Large intestine (tissue), 3 donors: ENCODE results near the gene EVC. TPM values are rescaled to one million over a fixed set of nuclear protein-coding genes. Genes with fewer than 3 reads are reported as not detected.

ENCODE experiments used
- DNase-seq, 2 donors: peaks; one replicate each; pipeline versions ENCODE4 v3.0.0 to v3.0.0-alpha.2; 2013
- H3K27ac ChIP-seq: one replicate; pipeline ENCODE4 v1.5.1; 2013; ENCODE audit warnings: low read length
- H3K27me3 ChIP-seq: 2 replicates; pipeline ENCODE4 v1.6.1; 2013; ENCODE audit warnings: low read length; ENCODE audit not compliant: control insufficient read depth, insufficient read depth
- H3K36me3 ChIP-seq: 2 replicates; pipeline ENCODE4 v1.6.1; 2013; ENCODE audit warnings: low read length; ENCODE audit not compliant: control insufficient read depth, insufficient read depth
- H3K4me1 ChIP-seq: one replicate; pipeline ENCODE4 v1.6.1; 2013; ENCODE audit warnings: low read length; ENCODE audit not compliant: control insufficient read depth, insufficient read depth
- H3K4me3 ChIP-seq: one replicate; pipeline ENCODE4 v1.5.1; 2013; ENCODE audit warnings: low read length
- H3K9me3 ChIP-seq: one replicate; pipeline ENCODE4 v1.6.1; 2013; ENCODE audit warnings: mild to moderate bottlenecking, low read depth, low read length, moderate library complexity; ENCODE audit not compliant: control insufficient read depth
- WGBS: methylation state at CpG from one replicate; pipeline ENCODE4 v1.1.5; 2013; ENCODE audit warnings: low lambda C conversion rate; ENCODE audit not compliant: insufficient coverage; 5-methylcytosine and 5-hydroxymethylcytosine counted together
- polyA plus RNA-seq: library from polyadenylated mRNA; unstranded; fragments of 120-200 nt; gene quantifications from one replicate; pipeline ENCODE4 v1.2.1, GENCODE V29; 2013

The EVC gene
- polyA plus RNA-seq, 1 donor, result 4.6 TPM

- no CpG with 5 or more reads among the region's 41 CpGs for WGBS
- peaks cover 54% of the 10 kb centered on the region for H3K27me3 ChIP-seq
These were observed 3.1 kb upstream of the EVC start for GRCh38 chr4:5707778-5708448.

GRCh38 chr4:5708449-5709206, 2.4 kb upstream of the EVC start, which contains the start of gene EVC2:
Gene EVC2, minus strand, starts transcription at chr4:5708559. Its CDS starts 46 bp downstream, at chr4:5708513.
- H3K27me3 ChIP-seq, result peaks cover 54% of the 10 kb centered on the region
- H3K4me1 ChIP-seq, result peaks cover 4% of the 10 kb centered on the region
- peak within 1 kb of the TSS; percentile 35 for H3K4me3 ChIP-seq

More at GRCh38 chr4:5707778-5708448, 3.1 kb upstream of the EVC start:
- Histone ChIP-seq H3K27ac (no peak overlapping the region), H3K36me3 (no peaks in the 10 kb centered on the region), H3K9me3 (no peaks in the 10 kb centered on the region), H3K4me3 (peak overlapping the region; percentile 35), H3K4me1 (peaks cover 4% of the 10 kb centered on the region)
- peak in 1 of 2 donors; percentile 18 for DNase-seq

DNA sequence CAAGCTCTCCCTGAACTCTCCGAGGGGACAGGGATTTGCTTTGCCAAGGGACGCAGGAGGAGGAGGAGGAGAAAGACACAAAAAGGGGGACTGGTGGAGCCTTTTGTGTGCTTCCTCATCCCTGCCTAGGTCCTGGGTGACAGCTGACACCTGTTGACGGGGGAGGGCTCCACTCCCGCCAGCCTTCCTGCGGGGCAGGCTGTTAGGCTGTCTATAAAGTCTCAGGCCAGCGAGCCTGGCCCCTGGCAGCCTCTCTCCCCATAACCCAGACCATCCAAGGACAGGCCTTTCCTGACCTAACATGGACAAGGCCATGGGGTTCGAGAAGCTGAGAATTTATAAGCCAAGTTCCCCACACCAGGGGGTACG, 1.8 kb upstream of the EVC start:
- no CpG with 5 or more reads among the region's 8 CpGs for WGBS
- H3K9me3 ChIP-seq, result no peaks in the 10 kb centered on the region
- H3K4me3 ChIP-seq, result no peak overlapping the region
- no peaks in the 10 kb centered on the region for H3K36me3 ChIP-seq
- H3K27me3 ChIP-seq, result peaks cover 54% of the 10 kb centered on the region
- H3K27ac ChIP-seq, result no peak overlapping the region
- H3K4me1 ChIP-seq, result peaks cover 4% of the 10 kb centered on the region
- DNase-seq, result no peak

More at GRCh38 chr4:5708449-5709206, 2.4 kb upstream of the EVC start, which contains the start of gene EVC2:
- H3K36me3 ChIP-seq, result no peaks in the 10 kb centered on the region
- no peaks in the 10 kb centered on the region for H3K9me3 ChIP-seq
- no peak within 1 kb of the TSS for H3K27ac ChIP-seq
- no CpG with 5 or more reads among the region's 57 CpGs for WGBS
- peak in 1 of 2 donors; percentile 29 for DNase-seq

DNA sequence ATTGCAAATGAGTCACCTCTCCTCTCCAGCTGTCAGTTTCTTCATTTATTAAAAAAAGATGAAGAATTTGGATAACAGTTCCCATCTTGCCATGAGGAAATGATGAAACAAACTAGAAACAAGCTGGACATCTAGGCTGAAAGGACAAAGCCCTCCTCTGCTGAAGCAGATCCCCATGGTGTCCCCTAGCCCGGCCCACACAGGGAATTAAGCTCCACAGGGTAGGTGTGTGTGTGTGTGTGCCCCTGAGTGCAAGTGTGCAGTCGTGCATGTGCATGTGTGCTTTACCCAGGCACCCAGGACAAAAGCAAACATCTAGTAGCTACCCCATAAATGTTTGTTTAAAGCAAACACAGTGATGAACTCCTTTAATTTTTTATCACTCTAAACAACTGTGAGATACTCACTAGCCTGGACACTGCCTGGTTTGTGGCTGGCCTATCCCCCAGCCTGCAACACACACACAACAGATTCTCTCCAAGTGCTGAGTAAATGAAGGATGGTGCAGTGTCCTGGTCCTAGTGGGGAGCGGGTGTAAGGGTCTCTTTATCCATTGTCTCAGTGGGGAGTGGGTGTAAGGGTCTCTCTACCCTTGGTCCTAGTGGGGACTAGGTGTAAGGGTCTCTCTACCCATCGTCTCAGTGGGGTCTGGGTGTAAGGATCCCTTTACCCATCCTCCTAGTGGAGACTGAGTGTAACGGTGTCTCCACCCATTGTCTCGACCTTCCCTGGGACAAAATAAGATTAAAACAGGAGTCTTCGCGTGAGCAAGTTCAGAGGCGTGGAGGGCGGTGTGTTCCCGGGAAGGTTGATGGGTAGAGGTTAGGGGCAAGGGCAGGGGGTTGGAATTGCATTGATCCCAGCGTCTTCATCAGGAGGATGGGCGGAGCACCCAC, 688 bp upstream of the EVC start:
- Histone ChIP-seq H3K9me3 (no peaks in the 10 kb centered on the region), H3K4me3 (peak overlapping the region; percentile 31), H3K27me3 (peaks cover 54% of the 10 kb centered on the region), H3K36me3 (no peaks in the 10 kb centered on the region), H3K27ac (no peak overlapping the region), H3K4me1 (peaks cover 4% of the 10 kb centered on the region)
- no peak for DNase-seq
- WGBS, result 0% methylated on average over 3 of the region's 13 CpGs

GRCh38 chr4:5711479-5712184, 631 bp downstream of the EVC start:
- H3K36me3 ChIP-seq, result no peaks in the 10 kb centered on the region
- H3K4me1 ChIP-seq, result peaks cover 4% of the 10 kb centered on the region
- H3K9me3 ChIP-seq, result no peaks in the 10 kb centered on the region
- H3K27ac ChIP-seq, result no peak overlapping the region
- peak in 1 of 2 donors; percentile 36 for DNase-seq
- H3K4me3 ChIP-seq, result peak overlapping the region; percentile 35
- 50% methylated on average over 2 of the region's 52 CpGs for whole genome bisulfite sequencing
- H3K27me3 ChIP-seq, result peaks cover 51% of the 10 kb centered on the region

DNA sequence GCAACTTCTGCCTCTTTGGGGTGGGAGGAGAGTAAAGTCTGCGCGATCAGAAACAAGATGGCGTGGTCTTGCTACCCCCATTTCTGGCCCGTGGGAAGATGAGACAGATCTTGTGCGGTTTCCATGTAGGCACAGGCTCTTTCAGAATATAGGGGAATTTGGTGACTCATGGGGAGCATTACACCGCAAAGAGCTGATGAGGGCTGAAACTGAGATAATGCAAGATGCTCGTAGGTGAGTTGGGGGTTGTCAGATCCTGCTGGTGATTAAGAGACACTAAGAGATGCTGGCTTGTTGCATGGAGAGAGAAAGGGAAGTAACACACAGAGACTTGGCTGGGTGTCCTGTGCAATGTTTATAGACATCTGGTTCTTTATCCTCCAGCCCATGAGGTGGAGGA, 1.5 kb downstream of the EVC start:
- H3K36me3 ChIP-seq, result no peaks in the 10 kb centered on the region

GRCh38 chr4:5712931-5713330, 1.9 kb downstream of the EVC start:
- no peaks in the 10 kb centered on the region for H3K4me1 ChIP-seq
- no peak overlapping the region for H3K4me3 ChIP-seq
- WGBS, result no CpG with 5 or more reads among the region's 3 CpGs
- no peaks in the 10 kb centered on the region for H3K9me3 ChIP-seq
- H3K27me3 ChIP-seq, result peaks cover 38% of the 10 kb centered on the region
- no peak for DNase-seq
- no peaks in the 10 kb centered on the region for H3K36me3 ChIP-seq
- no peak overlapping the region for H3K27ac ChIP-seq

More for the DNA sequence above, 1.5 kb downstream of the EVC start:
- Histone ChIP-seq H3K27me3 (peaks cover 42% of the 10 kb centered on the region), H3K27ac (no peak overlapping the region), H3K9me3 (no peaks in the 10 kb centered on the region), H3K4me1 (peaks cover 3% of the 10 kb centered on the region), H3K4me3 (no peak overlapping the region)
- DNase-seq, result no peak
- WGBS, result no CpG with 5 or more reads among the region's 7 CpGs

DNA sequence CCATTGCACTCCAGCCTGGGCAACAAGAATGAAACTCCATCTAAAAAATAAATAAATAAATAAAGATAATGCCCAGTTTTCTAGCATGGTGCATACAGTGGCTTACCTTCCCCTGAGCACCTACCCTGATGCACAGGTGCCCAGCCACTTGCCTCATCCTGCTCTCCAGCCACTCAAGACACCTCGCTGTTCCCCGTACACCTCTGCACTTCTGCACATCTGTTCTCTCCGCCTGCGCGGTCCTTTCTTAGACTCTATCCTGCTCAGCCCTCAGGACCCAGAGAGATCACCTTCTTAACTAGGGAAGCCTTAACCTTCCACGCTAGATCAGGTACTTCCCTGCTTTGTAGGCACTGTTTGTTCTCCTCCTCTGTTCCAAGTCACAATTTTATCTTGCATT, 2.9 kb downstream of the EVC start:
- no peaks in the 10 kb centered on the region for H3K4me1 ChIP-seq
- H3K9me3 ChIP-seq, result no peaks in the 10 kb centered on the region
- 0% methylated on average over 1 of the region's 6 CpGs for WGBS
- no peak overlapping the region for H3K4me3 ChIP-seq
- no peak overlapping the region for H3K27ac ChIP-seq
- H3K27me3 ChIP-seq, result peaks cover 29% of the 10 kb centered on the region
- H3K36me3 ChIP-seq, result no peaks in the 10 kb centered on the region
- DNase-seq, result no peak

DNA sequence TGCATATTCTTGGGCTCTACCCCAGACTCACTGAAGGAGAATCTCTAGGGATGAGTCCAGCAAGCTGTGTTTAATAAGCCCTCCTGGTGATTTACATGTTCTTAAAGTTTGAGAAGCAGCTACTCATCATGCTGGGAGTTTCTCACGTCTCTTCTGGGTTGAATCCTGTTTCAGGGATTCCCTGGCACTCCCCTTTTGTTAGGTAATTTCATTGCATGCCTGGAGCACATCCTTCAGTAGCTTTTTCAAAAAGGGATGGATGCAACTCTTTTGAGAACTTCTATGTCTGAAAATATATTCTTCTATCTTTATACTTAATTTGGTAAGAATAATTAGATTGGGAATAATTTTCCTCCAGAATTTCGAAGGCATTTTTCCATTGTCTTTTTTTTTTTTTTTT, 4.4 kb downstream of the EVC start:
- no peak overlapping the region for H3K4me3 ChIP-seq
- no peak overlapping the region for H3K27ac ChIP-seq
- peaks cover 20% of the 10 kb centered on the region for H3K27me3 ChIP-seq
- H3K9me3 ChIP-seq, result no peaks in the 10 kb centered on the region
- DNase-seq, result no peak
- no CpG with 5 or more reads among the region's 2 CpGs for WGBS
- H3K4me1 ChIP-seq, result no peaks in the 10 kb centered on the region
- no peaks in the 10 kb centered on the region for H3K36me3 ChIP-seq
